Peyer's patch (tissue), 4 donors: ENCODE measurements around the gene ZFHX3. TPM values are rescaled to one million over a fixed set of nuclear protein-coding genes. Genes with fewer than 3 reads are reported as not detected.

Experiments used
- DNase-seq, 3 donors: peaks; one replicate each; pipeline ENCODE4 v3.0.0-alpha.2; 2017 to 2019
- H3K27ac ChIP-seq, 4 donors: fragments of 200-600 bp; sonication (generic); one replicate each; pipeline ENCODE4 v1.5.1; 2016 to 2019
- H3K27me3 ChIP-seq, 2 donors: fragments of 200-600 bp; sonication (generic); one replicate each; pipeline ENCODE4 v1.5.1; 2019
- H3K36me3 ChIP-seq, 3 donors: fragments of 200-600 bp; sonication (generic); one replicate each; pipeline ENCODE4 v1.5.1; 2016 to 2019
- H3K4me1 ChIP-seq, 4 donors: fragments of 200-600 bp; sonication (generic); one replicate each; pipeline ENCODE4 v1.5.1; 2016 to 2019
- H3K4me3 ChIP-seq, 4 donors: fragments of 200-600 bp; sonication (generic); 1 replicate in 3 of 4; 2 replicates in 1 of 4; pipeline ENCODE4 v1.5.1; 2016 to 2019; ENCODE audit warnings: mild to moderate bottlenecking in 1 of 4
- H3K9me3 ChIP-seq, 4 donors: fragments of 200-600 bp; sonication (generic); one replicate each; pipeline ENCODE4 v1.5.1; 2016 to 2019; ENCODE audit warnings: mild to moderate bottlenecking in 1 of 4
- POLR2A ChIP-seq, 2 donors: fragments of 450-650 bp; IDR thresholded peaks; one replicate each; pipeline ENCODE4 v1.5.1; 2017; ENCODE audit warnings: antibody characterized with exemption in 2 of 2, mild to moderate bottlenecking in 2 of 2, moderate library complexity in 2 of 2
- total RNA-seq, 4 donors: library from RNA; depleted of rRNA; stranded (reverse); fragments of >200 nt; gene quantifications; one replicate each; pipeline ENCODE4 v1.1.0, GENCODE V29; 2016
- TF ChIP-seq, protein P1 (sequence below), 6 experiments: fragments of 450-650 bp in 4 of 6; fragments of 200-600 bp in 2 of 6; sonication (generic) in 1 of 6; IDR thresholded peaks; one replicate each; pipeline ENCODE4 v1.5.1; 2017 to 2019; ENCODE audit warnings: antibody characterized with exemption in 6 of 6, mild to moderate bottlenecking in 3 of 6, moderate library complexity in 1 of 6

ZFHX3 gene
- total RNA-seq, 4 donors from 2014 or later, result 6.3 to 39.6 (median 14.6) TPM

DNA sequence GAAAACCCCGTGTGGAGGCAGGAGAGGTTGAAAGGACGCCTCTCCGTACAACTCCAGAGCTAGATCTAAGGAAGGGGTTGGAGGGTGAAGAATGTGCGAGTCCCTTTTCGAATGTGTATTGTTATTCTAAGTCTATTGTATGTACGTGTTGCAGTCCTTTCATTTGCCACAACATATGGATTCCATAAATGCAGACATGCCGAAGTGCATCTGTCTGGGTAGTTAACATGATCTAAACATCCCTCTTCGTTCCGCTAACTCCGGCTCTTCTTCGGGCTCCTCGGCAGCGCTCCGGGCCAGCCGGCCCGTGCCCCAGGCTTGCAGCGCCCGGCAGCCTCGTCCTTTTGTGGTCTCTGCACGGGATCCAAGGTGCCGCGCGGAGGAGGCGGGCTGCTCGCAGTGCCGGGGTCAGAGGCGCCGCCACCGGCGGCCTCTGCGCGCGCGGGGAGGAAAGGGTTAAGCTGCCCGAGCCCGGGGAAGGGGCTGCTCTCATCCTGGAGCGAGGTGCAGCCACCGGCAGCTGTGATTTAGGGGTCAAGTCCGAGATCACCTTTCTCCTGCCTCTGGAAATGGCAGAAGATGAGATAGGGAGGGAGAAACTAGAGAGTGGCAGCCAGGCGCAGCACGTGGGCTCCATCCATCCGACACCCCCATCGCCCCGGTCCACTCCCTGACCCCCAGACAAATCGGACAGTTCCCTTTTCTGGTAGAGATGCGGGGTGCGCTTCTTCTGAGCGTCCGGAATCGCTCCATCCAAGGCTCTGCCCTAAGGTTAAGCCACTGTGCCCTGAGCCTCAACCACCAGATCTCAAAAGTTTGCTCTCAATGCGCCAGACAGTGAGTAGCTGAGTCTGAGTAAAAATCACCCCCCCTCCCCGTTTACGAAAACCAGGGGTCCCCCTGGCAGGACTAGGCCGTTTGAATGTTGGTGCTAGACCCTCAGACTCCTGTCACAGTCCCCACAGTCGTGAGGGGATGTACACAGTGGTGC, 15.1 kb upstream of the ZFHX3 start:
- TF ChIP-seq, protein P1, sequence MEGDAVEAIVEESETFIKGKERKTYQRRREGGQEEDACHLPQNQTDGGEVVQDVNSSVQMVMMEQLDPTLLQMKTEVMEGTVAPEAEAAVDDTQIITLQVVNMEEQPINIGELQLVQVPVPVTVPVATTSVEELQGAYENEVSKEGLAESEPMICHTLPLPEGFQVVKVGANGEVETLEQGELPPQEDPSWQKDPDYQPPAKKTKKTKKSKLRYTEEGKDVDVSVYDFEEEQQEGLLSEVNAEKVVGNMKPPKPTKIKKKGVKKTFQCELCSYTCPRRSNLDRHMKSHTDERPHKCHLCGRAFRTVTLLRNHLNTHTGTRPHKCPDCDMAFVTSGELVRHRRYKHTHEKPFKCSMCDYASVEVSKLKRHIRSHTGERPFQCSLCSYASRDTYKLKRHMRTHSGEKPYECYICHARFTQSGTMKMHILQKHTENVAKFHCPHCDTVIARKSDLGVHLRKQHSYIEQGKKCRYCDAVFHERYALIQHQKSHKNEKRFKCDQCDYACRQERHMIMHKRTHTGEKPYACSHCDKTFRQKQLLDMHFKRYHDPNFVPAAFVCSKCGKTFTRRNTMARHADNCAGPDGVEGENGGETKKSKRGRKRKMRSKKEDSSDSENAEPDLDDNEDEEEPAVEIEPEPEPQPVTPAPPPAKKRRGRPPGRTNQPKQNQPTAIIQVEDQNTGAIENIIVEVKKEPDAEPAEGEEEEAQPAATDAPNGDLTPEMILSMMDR (IDR thresholded peaks at IDR 0.05), result no peak
- TF ChIP-seq POLR2A (IDR thresholded peaks at IDR 0.05), result no peak
- Histone ChIP-seq H3K36me3 (no peaks in the 10 kb centered on the region), H3K4me1 (peaks cover 0 to 56% (median 5%) of the 10 kb centered on the region in 4 donors), H3K4me3 (peak overlapping the region in 1 of 4 donors; percentile 20), H3K9me3 (no peaks in the 10 kb centered on the region), H3K27me3 (peaks cover 0 to 35% of the 10 kb centered on the region in 2 donors), H3K27ac (peak overlapping the region in 1 of 4 donors; percentile 20)
- no peak for DNase-seq

DNA sequence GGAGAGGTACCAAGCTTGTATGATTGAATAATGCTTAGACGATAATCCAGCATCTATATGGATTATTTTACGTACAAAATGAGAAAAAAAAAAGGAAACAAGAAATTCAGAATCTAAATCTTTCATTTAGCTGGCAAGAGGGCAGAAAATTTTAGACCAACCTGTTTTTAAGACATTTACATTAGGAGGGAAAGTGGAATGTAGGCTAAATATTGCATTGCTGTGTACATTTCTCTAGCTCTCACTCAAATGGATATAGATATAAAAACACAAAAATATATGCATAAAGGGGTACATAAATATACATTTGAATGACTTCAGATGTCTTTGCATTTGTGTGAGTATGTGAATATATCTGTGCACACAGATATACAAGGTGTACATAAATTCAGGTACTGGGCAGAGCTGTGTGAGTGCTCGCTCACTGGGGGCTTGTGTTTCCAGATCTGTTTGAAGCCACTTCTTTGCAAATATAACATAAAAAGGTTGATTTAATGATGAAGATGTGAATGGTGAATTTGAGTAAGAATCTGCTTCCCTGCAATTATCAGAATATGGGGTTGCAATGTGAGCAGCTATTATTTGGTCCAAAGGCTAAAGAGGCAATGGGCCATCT, 14.2 kb upstream of the ZFHX3 start:
- H3K4me1 ChIP-seq, result peaks cover 0 to 46% (median 5%) of the 10 kb centered on the region in 4 donors

DNA sequence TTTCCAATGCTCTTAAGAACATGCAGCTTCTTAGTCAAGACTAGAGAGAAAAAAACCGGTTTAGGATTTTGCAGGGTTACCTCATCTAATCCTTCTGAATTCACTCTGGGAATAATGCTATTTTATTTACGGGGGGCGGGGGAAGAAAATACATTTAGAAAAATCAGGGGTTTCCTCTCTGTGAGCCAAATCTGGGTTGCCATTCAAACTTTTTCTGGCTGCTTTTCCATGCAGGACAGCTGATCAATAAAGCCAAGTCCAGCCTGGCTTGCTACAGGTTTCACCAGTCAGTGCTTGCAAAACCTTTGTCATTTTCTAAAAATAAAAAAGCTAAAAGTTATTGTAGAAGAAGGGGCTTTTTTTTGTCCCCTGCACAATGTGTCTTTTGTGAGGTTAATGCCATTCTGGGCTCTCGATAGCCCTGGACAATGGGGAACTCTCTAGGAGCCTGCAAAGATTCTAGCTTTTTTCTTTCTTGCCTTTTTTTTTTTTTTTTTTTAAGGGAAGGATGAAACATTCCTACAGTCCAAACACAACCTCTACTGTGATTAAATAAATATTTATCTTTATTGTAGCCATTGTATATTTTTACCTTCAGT, 13.1 kb upstream of the ZFHX3 start:
- Histone ChIP-seq H3K4me3 (no peak overlapping the region), H3K4me1 (peaks cover 0 to 43% (median 2%) of the 10 kb centered on the region in 4 donors), H3K36me3 (no peaks in the 10 kb centered on the region), H3K9me3 (no peaks in the 10 kb centered on the region), H3K27ac (no peak overlapping the region), H3K27me3 (peaks cover 0 to 27% of the 10 kb centered on the region in 2 donors)
- TF ChIP-seq, protein P1 (IDR thresholded peaks at IDR 0.05), result no peak
- no peak for TF ChIP-seq POLR2A (IDR thresholded peaks at IDR 0.05)
- DNase-seq, result peak in 1 of 3 donors; percentile 10

More for the DNA sequence above, 14.2 kb upstream of the ZFHX3 start:
- Histone ChIP-seq H3K36me3 (no peaks in the 10 kb centered on the region), H3K9me3 (no peaks in the 10 kb centered on the region), H3K27me3 (peaks cover 0 to 35% of the 10 kb centered on the region in 2 donors), H3K4me3 (no peak overlapping the region), H3K27ac (no peak overlapping the region)
- TF ChIP-seq, protein P1 (IDR thresholded peaks at IDR 0.05), result no peak
- no peak for TF ChIP-seq POLR2A (IDR thresholded peaks at IDR 0.05)
- DNase-seq, result no peak

DNA sequence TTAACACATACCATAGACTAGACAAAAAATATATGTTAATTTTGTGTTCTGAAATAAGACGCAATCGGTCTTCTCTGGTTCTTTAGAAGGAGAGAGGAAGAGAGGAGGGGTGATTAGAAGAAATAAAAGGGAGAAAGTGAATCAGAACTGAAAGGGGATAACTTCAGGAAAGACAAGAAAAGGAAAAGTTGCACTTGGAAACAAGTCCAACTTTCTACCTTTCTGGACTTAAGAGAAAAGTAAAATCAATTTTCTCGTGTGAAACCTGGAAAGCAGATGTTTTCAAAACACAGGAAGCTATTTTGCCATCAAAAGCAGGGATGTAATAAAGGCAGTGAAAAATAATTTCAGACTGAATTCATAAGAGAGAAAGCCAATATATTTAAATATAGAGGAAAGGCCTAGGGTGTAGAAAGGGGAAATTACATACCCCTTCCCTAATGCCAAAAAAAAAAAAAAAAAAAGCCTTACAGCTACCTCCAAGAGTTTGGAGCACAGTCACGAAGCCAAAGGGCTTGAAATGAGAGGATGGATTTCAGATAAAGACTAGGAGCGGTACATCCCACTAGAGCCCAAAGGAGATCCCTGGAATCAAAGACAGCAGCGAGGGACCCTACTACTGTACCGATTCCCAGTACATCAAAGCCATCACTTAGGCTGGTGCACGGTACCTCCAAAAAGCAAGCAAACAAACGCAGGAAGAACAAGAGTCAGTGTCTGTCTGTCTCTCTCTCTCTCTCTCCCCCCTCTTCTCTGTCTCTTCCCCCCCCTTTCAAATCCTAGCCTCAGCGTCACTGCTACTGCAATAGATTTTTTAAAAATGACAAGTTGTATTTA, 12.1 kb upstream of the ZFHX3 start:
- Histone ChIP-seq H3K36me3 (no peaks in the 10 kb centered on the region), H3K4me3 (peak overlapping the region in 1 of 4 donors; percentile 86), H3K9me3 (no peaks in the 10 kb centered on the region), H3K4me1 (peaks cover 0 to 43% (median 1%) of the 10 kb centered on the region in 4 donors), H3K27ac (peak overlapping the region in 1 of 4 donors; percentile 94), H3K27me3 (peaks cover 0 to 19% of the 10 kb centered on the region in 2 donors)
- TF ChIP-seq, protein P1 (IDR thresholded peaks at IDR 0.05), result no peak
- no peak for TF ChIP-seq POLR2A (IDR thresholded peaks at IDR 0.05)
- DNase-seq, result peak in 1 of 3 donors; percentile 3
